Kidney capillary endothelial cell (primary cell): ENCODE data around the gene SEBOX.

Experiments
- DNase-seq: peaks from one replicate; pipeline ENCODE4 v3.0.0-alpha.2; 2018; ENCODE audit warnings: low spot score

Gene SEBOX

GRCh38 chr17:28318759-28319597 lies 46.0 kb downstream of the SEBOX start, which contains the start of gene TMEM97:
Gene TMEM97 (plus strand): TSS chr17:28319200. CDS start chr17:28319240, 40 bp downstream.
- peak; percentile 95 for DNase-seq

DNA sequence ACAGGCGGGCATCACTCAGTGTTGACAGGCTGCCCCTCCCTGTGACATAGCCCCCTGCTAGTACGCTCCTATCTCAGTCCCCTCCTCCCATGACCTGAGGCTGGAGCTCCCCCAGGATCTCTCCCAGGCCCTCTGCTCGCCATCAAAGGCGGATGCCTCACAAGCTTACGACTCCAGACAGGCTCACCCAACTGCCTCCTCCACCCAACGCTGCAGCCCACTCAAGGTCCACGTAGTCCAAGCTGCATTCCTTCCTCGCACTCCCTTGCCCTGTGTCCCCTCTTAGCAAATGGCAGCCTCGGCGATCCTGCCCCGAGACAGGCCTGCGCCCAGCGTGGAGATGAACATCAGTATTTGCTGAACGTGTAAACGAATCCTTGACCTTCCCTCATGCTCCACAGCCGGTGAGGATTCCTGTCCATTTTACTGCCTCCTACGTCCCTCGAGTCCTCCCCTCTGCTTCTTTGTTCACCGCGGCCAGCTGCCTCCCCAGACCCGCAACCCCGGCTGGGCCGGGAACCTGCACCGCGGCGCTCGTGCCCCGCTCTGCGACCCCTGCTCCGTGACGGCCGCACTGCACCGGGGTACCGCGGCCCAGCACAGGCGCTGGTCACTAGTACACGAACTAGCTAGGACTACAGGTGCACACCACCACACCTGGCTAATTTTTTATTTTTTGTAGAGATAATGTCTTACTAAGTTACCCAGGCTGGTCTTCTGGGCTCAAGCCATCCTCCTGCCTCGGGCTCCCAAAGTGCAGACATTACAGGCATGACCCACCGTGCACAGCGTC lies 46.8 kb downstream of the SEBOX start:
- no peak for DNase-seq

GRCh38 chr17:28317099-28317965 lies 47.7 kb downstream of the SEBOX start:
- DNase-seq = no peak

DNA sequence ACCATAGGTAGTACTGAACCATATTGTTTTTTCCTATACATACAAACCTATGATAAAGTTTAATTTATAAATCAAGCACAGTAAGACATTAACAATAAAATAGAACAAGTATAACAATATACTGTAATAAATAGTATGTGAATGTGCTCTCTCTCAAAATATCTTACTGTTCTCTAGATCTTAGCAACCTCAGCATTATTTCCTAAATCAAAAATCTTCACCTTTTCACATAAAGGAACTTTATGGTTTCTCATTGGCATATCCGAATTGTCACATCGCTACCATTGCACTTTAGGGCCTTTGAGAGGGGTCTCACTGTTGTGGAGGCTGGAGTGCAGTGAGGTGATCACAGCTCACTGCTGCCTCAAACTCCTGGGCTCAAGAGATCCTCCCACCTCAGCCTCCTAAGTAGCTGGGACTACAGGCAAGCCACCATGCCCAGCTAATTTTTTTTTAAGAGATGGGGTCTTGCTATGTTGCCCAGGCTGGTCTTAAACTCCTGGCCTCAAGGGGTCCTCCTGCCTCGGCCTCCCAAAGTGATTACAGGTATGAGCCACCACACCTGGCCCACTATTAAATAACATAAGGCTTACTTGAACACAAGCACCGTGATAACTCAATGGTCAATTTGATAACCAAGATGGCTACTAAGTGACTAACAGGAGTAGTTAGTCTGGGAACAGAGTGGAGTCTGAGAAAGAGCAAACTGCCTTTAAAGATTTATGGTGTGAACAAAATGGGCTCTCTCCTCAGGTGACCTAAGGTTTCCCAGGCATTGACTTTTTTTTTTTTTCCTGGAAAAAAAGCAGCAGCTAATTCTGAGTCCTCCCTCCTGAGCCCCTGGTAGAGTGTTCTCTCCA lies 48.9 kb downstream of the SEBOX start:
- no peak for DNase-seq

- DNase-seq = no peak
Measured at GRCh38 chr17:28313841-28314240, 51.2 kb downstream of the SEBOX start.
